Cardiac fibroblast (primary cell): ENCODE data around the gene HSPB9.

Experiments used
- DNase-seq, 2 donors: peaks; one replicate each; pipeline versions ENCODE4 v3.0.0 to v3.0.0-alpha.2; 2010; ENCODE audit warnings: low read depth in 2 of 2
- H3K4me3 ChIP-seq, 2 donors: replicated peaks in 1 of 2; 1 replicate in 1 of 2; 2 replicates in 1 of 2; pipeline ENCODE4 v1.5.1; 2011; ENCODE audit warnings: low read depth in 2 of 2, low read length in 2 of 2, mild to moderate bottlenecking in 2 of 2, moderate library complexity in 1 of 2
- TF ChIP-seq, protein P1 (sequence below): IDR thresholded peaks from one replicate; pipeline ENCODE4 v1.5.1; 2011; ENCODE audit warnings: low read depth, mild to moderate bottlenecking, low read length, inconsistent platforms

HSPB9 gene

GRCh38 chr17:42110301-42111264, 12.0 kb upstream of the HSPB9 start:
- no peak for DNase-seq
- TF ChIP-seq, protein P1, sequence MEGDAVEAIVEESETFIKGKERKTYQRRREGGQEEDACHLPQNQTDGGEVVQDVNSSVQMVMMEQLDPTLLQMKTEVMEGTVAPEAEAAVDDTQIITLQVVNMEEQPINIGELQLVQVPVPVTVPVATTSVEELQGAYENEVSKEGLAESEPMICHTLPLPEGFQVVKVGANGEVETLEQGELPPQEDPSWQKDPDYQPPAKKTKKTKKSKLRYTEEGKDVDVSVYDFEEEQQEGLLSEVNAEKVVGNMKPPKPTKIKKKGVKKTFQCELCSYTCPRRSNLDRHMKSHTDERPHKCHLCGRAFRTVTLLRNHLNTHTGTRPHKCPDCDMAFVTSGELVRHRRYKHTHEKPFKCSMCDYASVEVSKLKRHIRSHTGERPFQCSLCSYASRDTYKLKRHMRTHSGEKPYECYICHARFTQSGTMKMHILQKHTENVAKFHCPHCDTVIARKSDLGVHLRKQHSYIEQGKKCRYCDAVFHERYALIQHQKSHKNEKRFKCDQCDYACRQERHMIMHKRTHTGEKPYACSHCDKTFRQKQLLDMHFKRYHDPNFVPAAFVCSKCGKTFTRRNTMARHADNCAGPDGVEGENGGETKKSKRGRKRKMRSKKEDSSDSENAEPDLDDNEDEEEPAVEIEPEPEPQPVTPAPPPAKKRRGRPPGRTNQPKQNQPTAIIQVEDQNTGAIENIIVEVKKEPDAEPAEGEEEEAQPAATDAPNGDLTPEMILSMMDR, result no peak
- no peak overlapping the region for H3K4me3 ChIP-seq

GRCh38 chr17:42111265-42111636, 11.4 kb upstream of the HSPB9 start:
- no peak overlapping the region for H3K4me3 ChIP-seq
- TF ChIP-seq, protein P1, result no peak
- DNase-seq, result no peak

DNA sequence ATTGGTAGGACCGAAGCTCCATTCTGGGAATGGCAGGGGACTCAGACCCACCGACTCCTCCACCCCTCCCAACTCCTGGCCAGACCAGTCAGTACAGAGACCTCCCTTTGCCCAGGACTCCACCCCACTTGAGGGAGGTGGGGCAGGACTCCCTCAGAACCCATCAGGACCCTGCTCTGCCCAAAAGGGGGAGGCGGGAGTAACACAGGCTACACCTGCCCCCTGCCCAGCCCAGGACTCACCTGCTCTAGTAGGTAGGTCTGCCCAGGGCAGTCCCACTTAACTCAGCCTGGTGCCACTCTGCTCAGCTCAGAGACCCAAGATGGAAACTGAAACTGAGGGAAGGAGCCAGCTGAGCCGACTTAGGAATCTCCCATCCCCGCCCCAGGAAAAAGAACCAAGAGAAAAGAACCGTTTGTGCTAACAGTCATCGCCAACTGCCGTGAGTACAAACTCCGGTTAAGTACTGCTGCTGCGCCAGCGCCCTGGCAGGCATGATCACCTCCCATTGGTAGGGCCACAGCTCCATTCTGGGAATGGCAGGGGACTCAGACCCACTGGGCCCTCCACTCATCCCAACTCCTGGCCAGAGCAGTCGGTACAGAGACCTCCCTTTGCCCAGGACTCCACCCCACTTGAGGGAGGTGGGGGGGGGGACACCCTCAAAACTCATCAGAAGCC, 10.6 kb upstream of the HSPB9 start:
- DNase-seq, result peak; percentile 41 to 58
- peak overlapping the region; percentile 51 to 58 for H3K4me3 ChIP-seq
- TF ChIP-seq, protein P1, result no peak

DNA sequence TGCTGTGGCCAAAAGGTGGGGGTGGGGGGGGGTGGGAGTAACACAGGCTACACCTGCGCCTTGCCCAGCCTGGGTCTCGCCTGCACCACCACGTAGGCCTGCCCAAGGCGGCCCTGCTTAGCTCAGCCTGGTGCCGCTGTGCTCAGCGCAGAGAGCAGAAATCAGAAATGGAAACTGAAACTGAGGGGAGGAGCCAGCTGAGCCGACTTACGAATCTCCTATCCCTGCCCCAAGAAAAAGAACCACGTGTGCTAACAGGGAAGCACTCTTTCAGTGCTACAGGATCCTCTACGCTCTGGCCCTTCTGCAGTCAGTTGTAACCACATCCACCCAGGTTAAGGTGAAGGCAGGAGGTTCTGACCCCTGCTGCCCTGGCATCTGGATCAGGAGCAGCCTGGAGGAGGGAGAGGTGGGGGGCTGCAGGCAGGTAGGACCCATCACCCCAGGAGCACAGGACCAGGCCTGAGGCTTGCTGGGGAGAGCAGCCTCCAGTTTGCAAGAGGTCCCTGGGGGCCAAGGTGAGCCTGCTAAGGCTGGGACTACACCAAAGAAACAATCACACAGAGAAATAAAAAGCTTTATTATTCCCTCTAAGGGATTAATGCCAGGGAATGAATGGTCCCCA, 9.9 kb upstream of the HSPB9 start, which contains the start of gene DHX58:
DHX58 (minus strand) TSS at position 163 of the 625 bp plus-strand sequence. CDS start 822 bp downstream, outside the sequence.
- peak within 1 kb of the TSS; percentile 51 to 58 for H3K4me3 ChIP-seq
- TF ChIP-seq, protein P1, result no peak
- DNase-seq, result peak; percentile 84 to 90

DNA sequence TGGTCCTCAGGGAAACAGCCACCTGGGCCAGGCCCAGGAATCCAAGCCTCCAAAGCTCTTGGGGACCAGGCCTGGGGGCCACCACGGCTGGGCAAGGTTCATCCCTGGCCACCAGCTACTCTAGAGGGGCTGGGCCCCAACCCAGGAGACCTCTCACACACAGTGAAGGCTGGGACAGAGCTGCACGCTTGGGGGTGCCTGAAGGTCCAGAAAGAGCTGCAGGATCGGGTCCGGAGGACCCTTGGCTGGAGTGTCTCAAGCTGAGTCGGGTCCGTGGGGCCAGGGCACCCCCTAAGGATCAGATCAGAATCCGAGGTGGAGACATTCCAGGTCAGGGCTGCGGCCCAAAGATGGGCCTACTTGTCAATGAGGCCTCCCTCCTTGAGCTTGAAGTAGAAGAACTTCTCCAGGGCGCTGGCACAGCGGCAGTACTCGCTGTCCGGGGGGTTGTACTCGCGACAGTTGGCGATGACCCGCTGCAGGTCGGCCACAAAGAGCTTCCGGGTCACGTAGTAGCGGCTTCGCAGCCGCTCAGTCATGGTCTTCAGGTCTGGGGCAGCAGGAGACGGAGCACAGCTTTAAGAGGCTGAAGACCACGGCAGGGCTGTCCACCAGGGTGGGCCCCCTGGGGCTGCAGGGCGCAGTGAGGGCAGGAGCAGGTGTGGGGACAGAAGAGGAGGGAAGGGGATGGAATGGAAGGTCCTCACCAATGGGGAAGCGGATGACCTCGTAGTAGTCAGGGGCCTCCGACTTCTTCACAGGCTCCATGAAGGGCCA, 9.1 kb upstream of the HSPB9 start:
- DNase-seq, result no peak
- TF ChIP-seq, protein P1, result no peak
- H3K4me3 ChIP-seq, result no peak overlapping the region

- no peak for DNase-seq
- TF ChIP-seq, protein P1, result no peak
- no peak overlapping the region for H3K4me3 ChIP-seq
Measured at GRCh38 chr17:42114118-42114517, 8.5 kb upstream of the HSPB9 start.
